K562 (cell line): ENCODE results near the gene CEP78. TPM values are rescaled to one million over a fixed set of nuclear protein-coding genes. Genes with fewer than 3 reads are reported as not detected.

Source experiments
- BRD4 ChIP-seq: fragments of 200-600 bp; sonication (generic); IDR thresholded peaks from 2 replicates; pipeline ENCODE4 v1.6.1; 2017; ENCODE audit warnings: inconsistent platforms
- CEBPB ChIP-seq: fragments of 450-650 bp; IDR thresholded peaks from 2 replicates; pipeline ENCODE4 v1.6.1; 2016; ENCODE audit warnings: missing genetic modification characterization, missing compliant biosample characterization
- CEBPG ChIP-seq, 3 experiments: fragments of 200-800 bp in 1 of 3; sonication (Bioruptor generic) in 1 of 3; sonication (generic) in 1 of 3; formaldehyde crosslinking in 1 of 3; IDR thresholded peaks in 2 of 3; conservative IDR thresholded peaks in 1 of 3; 2 replicates each; pipeline versions ENCODE4 v1.6.1 to v1.8.0; 2016 to 2022; ENCODE audit warnings: missing compliant biosample characterization in 2 of 3, missing genetic modification characterization in 2 of 3, mild to moderate bottlenecking in 1 of 3, missing genetic modification reagents in 1 of 3
- CTBP1 ChIP-seq: fragments of 450-650 bp; IDR thresholded peaks from 2 replicates; pipeline ENCODE4 v1.6.1; 2016; ENCODE audit warnings: borderline replicate concordance
- ELF4 ChIP-seq: fragments of 450-650 bp; formaldehyde crosslinking; IDR thresholded peaks from 2 replicates; pipeline ENCODE4 v1.4.0; 2022; ENCODE audit warnings: missing genetic modification characterization
- MCM5 ChIP-seq: fragments of 450-650 bp; IDR thresholded peaks from 2 replicates; pipeline ENCODE4 v1.6.1; 2016; ENCODE audit warnings: low read depth
- POLR3G ChIP-seq: IDR thresholded peaks from 2 replicates; pipeline ENCODE4 v1.6.1; 2011; ENCODE audit not compliant: insufficient read length, insufficient replicate concordance; ENCODE audit errors: extremely low read depth
- SP1 ChIP-seq: sonication (generic); formaldehyde crosslinking; IDR thresholded peaks from 2 replicates; pipeline ENCODE4 v1.8.1; 2022; ENCODE audit warnings: mild to moderate bottlenecking, missing genetic modification reagents
- ZBTB34 ChIP-seq: fragments of 250-450 bp; sonication (Bioruptor Pico); IDR thresholded peaks from 2 replicates; pipeline ENCODE4 v1.8.0; 2021; ENCODE audit warnings: mild to moderate bottlenecking, moderate library complexity
- ZNF511 ChIP-seq: sonication (generic); formaldehyde crosslinking; IDR thresholded peaks from 2 replicates; pipeline ENCODE4 v1.8.0; 2022; ENCODE audit warnings: mild to moderate bottlenecking, missing genetic modification reagents
- ZNF57 ChIP-seq: fragments of 450-650 bp; formaldehyde crosslinking; IDR thresholded peaks from 2 replicates; pipeline ENCODE4 v1.4.0; 2020; ENCODE audit warnings: mild to moderate bottlenecking, moderate library complexity
- polyA plus RNA-seq, 8 experiments: library from polyadenylated mRNA; depleted of rRNA in 4 of 8; stranded (reverse) in 5 of 8; unstranded in 3 of 8; fragments of >200 nt; fragmentation: Nextera tagmentation in 2 of 8; fragmentation: Illumina TruSeq in 1 of 8; extraction: Ambion mirVana in 2 of 8; extraction: Trizol in 1 of 8; gene quantifications; 2 replicates each; pipeline versions ENCODE4 v1.2.1 to v1.2.3, GENCODE V29; 2011 to 2014; ENCODE audit warnings: inconsistent platforms in 1 of 8, missing spikeins in 1 of 8
- total RNA-seq, 7 experiments: library from RNA; depleted of rRNA in 6 of 7; stranded (reverse); fragments of >200 nt in 6 of 7; fragmentation: Illumina TruSeq in 2 of 7; extraction: Trizol in 2 of 7; gene quantifications; 2 replicates each; pipeline versions ENCODE4 v1.2.1 to v1.2.3, GENCODE V29; 2011 to 2021; ENCODE audit warnings: low replicate concordance in 1 of 7
- TF ChIP-seq, protein P1 (sequence below), 2 experiments: fragments of 150-350 bp in 1 of 2; IDR thresholded peaks; 2 replicates each; pipeline ENCODE4 v1.6.1; 2012 to 2016; ENCODE audit warnings: low read depth in 2 of 2, low read length in 2 of 2, mild to moderate bottlenecking in 1 of 2, moderate library complexity in 1 of 2

CEP78 gene
- total and polyA plus RNA-seq, 9 of the 15 experiments (the other 6 are each of a cell fraction or from before 2014, with no cell fraction given), result 3.5 to 26.0 (median 21.5) TPM

DNA sequence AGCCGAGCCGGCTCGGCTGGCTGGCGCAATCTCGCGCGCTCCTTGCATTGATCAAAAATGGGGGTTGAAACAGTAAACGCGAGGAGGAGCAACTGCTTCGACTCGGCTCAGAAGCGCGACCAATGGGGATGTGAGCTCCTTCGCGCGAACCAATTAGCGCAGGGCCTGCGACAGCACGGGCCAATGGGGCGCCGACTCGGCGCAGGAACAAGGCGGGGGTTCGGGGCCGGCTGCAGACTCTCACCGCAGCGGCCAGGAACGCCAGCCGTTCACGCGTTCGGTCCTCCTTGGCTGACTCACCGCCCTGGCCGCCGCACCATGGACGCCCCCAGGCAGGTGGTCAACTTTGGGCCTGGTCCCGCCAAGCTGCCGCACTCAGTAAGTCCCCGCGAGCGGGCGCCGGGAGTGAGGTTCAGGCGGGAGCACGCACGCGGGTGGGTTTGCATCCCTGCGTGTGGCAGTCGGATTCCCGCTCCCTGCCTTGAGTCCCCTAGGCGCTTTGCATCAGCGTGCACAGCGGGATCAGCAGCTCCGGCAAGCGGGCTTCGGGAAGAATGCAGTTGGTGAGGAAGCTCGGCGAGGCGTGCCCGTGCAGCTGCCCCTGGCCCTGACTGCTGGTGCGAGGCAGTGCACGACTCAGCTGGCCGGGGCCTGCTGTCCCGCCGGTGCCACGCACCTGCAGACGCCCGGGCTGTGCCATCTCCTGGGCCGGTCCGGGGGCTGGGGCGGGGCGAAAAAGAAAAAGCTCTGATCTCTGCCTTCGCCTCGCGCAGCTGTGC, 61.2 kb downstream of the CEP78 start, which contains the start of gene PSAT1 (continued):
- TF ChIP-seq, protein P1, sequence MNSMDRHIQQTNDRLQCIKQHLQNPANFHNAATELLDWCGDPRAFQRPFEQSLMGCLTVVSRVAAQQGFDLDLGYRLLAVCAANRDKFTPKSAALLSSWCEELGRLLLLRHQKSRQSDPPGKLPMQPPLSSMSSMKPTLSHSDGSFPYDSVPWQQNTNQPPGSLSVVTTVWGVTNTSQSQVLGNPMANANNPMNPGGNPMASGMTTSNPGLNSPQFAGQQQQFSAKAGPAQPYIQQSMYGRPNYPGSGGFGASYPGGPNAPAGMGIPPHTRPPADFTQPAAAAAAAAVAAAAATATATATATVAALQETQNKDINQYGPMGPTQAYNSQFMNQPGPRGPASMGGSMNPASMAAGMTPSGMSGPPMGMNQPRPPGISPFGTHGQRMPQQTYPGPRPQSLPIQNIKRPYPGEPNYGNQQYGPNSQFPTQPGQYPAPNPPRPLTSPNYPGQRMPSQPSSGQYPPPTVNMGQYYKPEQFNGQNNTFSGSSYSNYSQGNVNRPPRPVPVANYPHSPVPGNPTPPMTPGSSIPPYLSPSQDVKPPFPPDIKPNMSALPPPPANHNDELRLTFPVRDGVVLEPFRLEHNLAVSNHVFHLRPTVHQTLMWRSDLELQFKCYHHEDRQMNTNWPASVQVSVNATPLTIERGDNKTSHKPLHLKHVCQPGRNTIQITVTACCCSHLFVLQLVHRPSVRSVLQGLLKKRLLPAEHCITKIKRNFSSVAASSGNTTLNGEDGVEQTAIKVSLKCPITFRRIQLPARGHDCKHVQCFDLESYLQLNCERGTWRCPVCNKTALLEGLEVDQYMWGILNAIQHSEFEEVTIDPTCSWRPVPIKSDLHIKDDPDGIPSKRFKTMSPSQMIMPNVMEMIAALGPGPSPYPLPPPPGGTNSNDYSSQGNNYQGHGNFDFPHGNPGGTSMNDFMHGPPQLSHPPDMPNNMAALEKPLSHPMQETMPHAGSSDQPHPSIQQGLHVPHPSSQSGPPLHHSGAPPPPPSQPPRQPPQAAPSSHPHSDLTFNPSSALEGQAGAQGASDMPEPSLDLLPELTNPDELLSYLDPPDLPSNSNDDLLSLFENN (IDR thresholded peaks at IDR 0.05; ENCODE audit: low read depth in 2 of 2, low read length in 2 of 2), result 0 out of 4 replicates have a peak, but pooled peaks of 1 of the 2 experiments have one; percentile 52
- no peak for TF ChIP-seq ELF4 (CRISPR knock-in tag)
- peak; percentile 86 for TF ChIP-seq CEBPB
- TF ChIP-seq ZBTB34 (CRISPR knock-in tag), result no peak
- TF ChIP-seq CTBP1, result no peak
- no peak for TF ChIP-seq POLR3G
- TF ChIP-seq MCM5, result no peak
- 0 out of 2 replicates have a peak, but pooled peaks have one; percentile 56 for TF ChIP-seq ZNF511 (CRISPR knock-in tag)
- no peak for TF ChIP-seq ZNF57 (CRISPR knock-in tag)
- peak; percentile 99 for TF ChIP-seq CEBPG (CRISPR knock-in tag; IDR thresholded peaks at IDR 0.05)
- TF ChIP-seq CEBPG (tag; conservative IDR thresholded peaks at IDR 0.05 in 1 of 2, IDR thresholded peaks at IDR 0.05 in 1 of 2), result peak; percentile 92 to 94
- TF ChIP-seq BRD4, result no peak
- TF ChIP-seq SP1 (CRISPR knock-in tag), result peak; percentile 15; the same call in 1 of the 2 replicates
